Measurements from ENCODE around the gene DEFB132.

GRCh38 chr20:286508-286907, 29.0 kb downstream of the DEFB132 start:
- TF ChIP-seq POLR2A (IDR thresholded peaks at IDR 0.05), result no peak
- TF ChIP-seq CTCF (IDR thresholded peaks at IDR 0.05 in 4 of 5, conservative IDR thresholded peaks at IDR 0.05 in 1 of 5), result no peak

Data from gastrocnemius medialis (tissue), 4 donors.